GM21390 (cell line): ENCODE data around the gene P2RX7.
"Not testable (repeated sequence)": the region's sequence is repeated elsewhere in the genome, so short reads cannot be mapped to it uniquely, and the experiment has no call there.

Experiments used
- ATAC-seq: cut with Tn5 transposase; IDR thresholded peaks from one replicate; pipeline ENCODE4 v1.9.1; 2021; ENCODE audit not compliant: unreplicated experiment

P2RX7 gene

GRCh38 chr12:121202407-121203355 lies 70.0 kb downstream of the P2RX7 start:
- ATAC-seq, result no peak

- no peak for ATAC-seq
These were observed 70.8 kb downstream of the P2RX7 start for GRCh38 chr12:121203482-121203881.

GRCh38 chr12:121205491-121205890 lies 72.8 kb downstream of the P2RX7 start:
- no peak for ATAC-seq

GRCh38 chr12:121208571-121208970 lies 75.9 kb downstream of the P2RX7 start:
- not testable (repeated sequence) for ATAC-seq

- no peak for ATAC-seq
These were observed 76.5 kb downstream of the P2RX7 start for GRCh38 chr12:121209221-121209620.

- peak; percentile 85 for ATAC-seq
These were observed 77.2 kb downstream of the P2RX7 start, which contains the start of gene P2RX4 for GRCh38 chr12:121209624-121210572. P2RX4 (plus strand) TSS chr12:121210129; CDS start chr12:121210165, 36 bp downstream.

- ATAC-seq, result no peak
These were observed 80.2 kb downstream of the P2RX7 start for GRCh38 chr12:121212875-121213274.

GRCh38 chr12:121214166-121214777 lies 81.6 kb downstream of the P2RX7 start:
- no peak for ATAC-seq

- no peak for ATAC-seq
These were observed 82.4 kb downstream of the P2RX7 start for GRCh38 chr12:121214855-121215745.

- ATAC-seq, result no peak
These were observed 83.4 kb downstream of the P2RX7 start for GRCh38 chr12:121216102-121216501.

GRCh38 chr12:121217063-121217462 lies 84.4 kb downstream of the P2RX7 start:
- no peak for ATAC-seq

- no peak for ATAC-seq
These were observed 85.1 kb downstream of the P2RX7 start for GRCh38 chr12:121217761-121218160.

- ATAC-seq, result no peak
These were observed 86.1 kb downstream of the P2RX7 start for GRCh38 chr12:121218588-121219352.

- ATAC-seq, result no peak
These were observed 86.8 kb downstream of the P2RX7 start for GRCh38 chr12:121219353-121219986.

GRCh38 chr12:121222847-121223246 lies 90.2 kb downstream of the P2RX7 start:
- ATAC-seq, result no peak

- ATAC-seq, result no peak
These were observed 90.9 kb downstream of the P2RX7 start for GRCh38 chr12:121223292-121224285.

GRCh38 chr12:121224591-121224990 lies 91.9 kb downstream of the P2RX7 start:
- ATAC-seq, result no peak

GRCh38 chr12:121226399-121226798 lies 93.7 kb downstream of the P2RX7 start:
- no peak for ATAC-seq
